Glomerular visceral epithelial cell (primary cell): Measurements from ENCODE around the gene SAMD14.

Source experiments
- DNase-seq: peaks from one replicate; pipeline ENCODE4 v3.0.0-alpha.2; 2016; ENCODE audit errors: extremely low spot score

The SAMD14 gene

DNA sequence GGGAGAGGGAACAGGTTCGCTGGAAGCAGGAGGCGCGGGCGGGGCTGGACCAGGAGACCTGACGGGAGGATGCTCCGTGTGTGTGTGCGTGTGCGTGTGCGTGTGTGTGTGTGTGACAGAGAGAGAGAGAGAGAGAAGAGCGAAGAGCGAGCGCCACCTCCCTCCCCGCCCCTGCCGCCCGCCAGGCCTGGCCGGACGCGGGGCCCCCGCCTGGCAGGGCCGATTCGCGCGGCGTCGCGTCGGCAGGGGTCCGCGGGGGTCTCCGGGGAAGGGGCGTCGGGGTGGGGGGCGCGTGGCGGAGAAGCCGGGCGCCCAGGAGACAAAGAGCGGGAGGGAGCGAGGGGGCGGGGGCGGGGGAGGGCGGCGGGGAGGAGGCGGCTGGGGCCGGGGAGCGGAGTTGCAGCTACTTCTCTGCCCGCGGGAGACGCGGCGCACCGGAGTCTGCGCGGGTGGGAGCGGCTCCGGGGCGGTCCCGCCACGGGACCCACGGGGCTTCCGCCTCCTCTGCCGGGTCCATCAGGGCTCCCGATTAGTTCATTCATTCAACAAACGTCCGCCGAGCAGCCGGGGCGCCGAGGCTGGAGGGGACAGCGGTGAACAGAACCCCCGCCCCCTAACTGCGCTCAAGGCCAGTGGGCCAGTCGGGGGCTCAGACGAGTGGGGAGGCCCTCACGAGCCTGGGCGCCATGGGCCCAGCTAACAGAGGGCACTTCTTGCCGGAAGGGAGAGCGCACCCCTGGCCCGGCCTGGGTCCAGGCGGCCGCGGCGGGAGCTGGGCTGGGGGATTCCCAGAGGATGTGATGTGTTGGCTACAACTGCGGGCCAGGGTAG lies at the start of gene SAMD14:
Gene SAMD14, minus strand, starts transcription at position 433 of the 831 bp plus-strand sequence. CDS start 5,201 bp downstream, outside the sequence.
- peak; percentile 62 for DNase-seq

DNA sequence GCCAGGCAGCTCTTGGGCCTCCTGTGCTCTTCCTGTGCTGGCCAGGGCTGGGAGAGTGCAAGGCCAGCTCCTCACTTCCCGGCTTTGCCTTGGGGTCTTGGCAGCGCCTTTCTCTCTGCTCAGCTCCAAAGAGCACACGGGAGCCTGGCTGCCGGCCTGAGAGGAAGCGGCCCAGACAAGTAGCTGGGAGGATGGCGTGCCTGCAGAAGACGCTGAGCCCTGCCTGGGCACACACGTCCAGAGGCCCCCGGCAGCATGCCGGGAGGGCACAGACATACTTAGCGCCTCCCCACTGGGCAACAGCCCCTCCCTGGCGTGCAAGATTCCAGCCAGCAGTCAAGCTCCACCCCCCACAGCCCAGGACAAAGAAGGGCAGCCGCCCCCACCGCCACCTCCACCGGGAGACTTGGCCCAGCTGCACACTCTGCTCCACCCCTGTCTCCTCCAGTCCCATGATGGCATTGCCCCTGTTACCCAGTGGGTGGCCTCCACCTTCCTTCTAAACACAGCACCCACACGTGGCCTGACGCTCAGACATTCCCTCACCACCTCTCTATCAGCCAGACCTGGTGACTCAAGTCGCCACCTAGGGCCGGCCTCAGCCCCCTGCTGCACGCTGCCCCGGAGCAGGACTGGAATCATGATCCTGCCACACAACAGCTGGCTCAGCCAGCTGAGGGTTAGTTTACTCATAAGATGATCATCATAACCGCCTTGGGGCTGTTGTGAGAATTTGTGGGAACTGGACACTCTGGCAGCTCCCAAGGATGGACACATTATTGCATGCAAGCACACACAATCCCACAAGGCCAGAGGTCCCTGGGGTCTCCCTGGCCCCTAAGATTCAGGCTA lies 48.2 kb upstream of the SAMD14 start:
- DNase-seq = peak; percentile 99

DNA sequence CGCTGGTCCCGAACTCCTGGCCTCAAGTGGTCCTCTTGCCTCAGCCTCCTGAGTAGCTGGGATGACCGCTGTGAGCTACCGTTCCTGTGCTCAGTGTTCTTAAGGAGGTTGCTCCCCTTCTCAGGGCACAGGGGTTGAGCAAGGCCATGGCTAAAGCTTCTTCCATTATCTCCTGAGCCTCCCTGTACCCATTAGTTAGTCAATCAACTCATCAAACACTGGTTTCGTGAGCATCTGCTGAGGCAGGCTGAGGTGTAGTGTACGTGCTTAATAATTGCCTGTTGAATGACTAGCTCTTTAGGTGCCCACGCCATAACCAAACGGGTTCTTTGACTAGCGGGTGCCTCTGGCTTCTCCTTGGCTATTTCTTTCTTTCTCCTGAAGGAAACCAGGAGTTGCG lies 47.5 kb upstream of the SAMD14 start:
- no peak for DNase-seq

DNA sequence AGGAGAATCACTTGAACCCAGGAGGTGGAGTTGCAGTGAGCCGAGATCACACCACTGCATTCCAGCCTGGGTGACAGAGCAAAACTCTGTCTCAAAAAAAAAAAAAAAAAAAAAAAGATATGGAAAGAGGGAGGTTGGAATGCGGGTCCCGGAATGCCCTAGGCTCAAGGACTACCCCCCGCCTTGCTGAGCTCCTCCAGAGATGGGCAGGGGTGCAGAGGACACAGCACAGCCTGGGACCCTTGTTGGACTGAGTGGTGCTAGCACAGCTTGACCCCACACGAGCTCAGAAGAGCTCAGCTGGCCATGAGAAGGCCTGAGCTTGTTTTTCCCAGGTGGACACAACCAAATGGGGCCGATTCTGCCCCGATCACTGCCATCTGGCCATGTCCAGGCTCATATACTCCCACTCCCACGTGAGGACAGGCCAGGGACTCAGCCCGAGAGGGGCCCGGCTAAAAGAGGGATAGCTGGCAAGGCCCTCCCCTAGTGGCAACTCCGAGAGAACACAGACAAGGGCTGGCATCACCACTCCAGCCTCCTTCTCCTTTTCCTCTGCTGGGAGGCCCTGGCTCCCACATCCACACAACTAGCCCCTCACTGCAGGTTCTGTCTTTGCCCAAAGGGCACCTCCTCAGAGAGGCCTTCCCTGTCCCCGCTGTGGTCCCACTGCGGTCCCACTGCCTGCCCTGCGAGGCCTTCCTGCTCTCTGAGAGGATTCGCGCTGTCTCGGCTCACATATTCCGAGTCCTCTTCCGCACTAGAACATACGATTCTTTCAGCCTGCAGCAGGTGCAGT lies 46.8 kb upstream of the SAMD14 start:
- DNase-seq = no peak

DNA sequence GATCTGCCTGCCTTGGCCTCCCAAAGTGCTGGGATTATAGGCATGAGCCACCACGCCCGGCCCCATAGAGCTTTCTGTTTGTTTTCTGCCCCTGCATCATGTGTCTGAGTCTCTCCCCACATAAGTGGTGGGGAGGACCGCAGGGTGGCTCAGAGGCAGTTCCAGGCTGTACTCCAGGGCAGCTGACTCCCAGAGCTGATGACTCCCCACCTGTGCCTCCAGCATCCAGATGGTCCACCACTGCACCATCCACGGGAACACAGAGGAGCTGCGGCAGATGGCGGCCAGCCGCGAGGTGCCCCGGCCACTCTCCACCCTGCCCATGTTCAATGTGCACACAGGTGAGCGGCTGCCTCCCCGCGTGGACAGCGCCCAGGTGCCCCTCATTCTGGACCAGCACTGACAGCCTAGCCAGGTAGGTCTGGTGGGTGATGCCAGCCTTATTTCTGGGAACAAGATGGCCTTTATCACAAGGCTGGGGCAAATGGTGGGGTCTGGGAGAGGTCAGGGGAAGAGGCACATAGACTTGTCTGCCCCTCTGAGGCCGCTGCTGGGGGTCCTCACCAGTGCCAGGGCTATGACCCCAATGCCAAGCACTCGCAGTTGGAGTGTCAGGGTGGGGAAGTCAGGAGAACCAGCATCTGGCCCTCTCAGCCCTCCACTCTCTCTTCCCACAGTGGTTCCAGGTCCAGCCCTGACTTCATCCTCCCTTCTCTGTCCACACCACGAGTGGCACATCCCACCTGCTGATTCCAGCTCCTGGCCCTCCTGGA lies 45.3 kb upstream of the SAMD14 start:
- no peak for DNase-seq

DNA sequence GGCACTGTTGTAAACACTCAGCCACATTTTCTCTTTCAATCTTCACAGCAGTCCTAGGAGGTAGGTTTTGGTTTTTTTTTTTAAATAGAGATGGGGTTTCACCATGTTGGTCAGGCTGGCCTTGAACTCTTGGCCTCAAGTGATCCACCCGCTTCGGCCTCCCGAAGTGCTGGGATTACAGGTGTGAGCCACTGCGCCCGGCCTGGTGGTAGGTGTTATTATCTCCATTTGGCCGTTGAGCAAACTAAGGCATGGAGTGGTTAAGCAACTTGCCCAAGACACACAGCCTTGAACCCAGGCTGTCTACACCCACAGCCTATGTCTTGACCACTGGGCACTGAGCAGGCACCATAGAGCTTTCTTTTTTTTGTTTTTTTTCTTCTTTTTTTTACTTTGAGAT lies 44.5 kb upstream of the SAMD14 start:
- no peak for DNase-seq

DNA sequence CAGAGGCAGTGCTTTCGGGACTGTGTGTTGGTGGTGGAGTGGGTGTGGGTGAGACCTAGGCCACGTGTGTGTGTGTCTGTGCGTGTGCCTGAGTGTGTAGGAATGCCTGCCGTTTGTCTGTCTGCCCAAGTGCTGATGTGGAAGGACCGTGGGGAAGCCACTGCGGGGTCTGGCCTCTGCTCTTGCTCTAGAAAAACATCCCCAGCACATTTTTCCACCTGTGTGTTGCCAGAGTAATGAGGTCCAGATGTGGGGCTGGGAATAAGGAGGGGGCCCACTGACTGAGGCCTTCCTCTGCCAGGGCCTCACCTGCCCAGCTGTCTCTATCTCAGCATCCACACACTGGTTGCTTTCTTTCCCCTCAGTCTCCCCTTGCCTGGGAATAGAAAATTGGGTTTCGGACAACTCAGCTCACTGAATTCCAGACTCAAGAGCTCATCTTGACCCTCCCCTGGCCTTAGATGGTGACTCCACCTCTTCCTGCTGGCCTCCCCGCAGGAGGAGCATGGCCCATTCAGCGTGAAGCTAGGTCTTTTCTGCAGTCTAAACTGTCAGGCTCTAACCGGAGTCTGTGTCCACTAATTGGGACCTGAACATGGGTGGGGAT lies 43.5 kb upstream of the SAMD14 start:
- peak; percentile 59 for DNase-seq

DNA sequence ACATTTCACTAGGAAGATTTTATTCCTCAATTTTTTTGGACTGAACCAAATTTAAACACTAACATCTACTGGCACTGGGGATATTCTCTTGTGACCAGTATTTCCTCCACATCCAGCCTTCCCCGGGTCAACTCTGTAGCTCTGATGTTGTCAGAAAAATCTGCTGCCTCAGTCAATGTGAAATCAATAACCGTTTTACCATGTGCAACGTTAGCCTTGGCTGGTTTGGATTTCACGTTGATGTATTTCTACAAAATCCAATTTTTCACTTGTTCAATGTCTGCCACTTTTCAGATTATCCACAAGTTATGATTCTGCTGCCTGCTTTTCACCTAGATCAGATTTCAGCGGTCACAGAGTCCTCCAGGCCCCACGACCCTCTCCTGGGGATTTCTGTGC lies 43.0 kb upstream of the SAMD14 start:
- DNase-seq = no peak

DNA sequence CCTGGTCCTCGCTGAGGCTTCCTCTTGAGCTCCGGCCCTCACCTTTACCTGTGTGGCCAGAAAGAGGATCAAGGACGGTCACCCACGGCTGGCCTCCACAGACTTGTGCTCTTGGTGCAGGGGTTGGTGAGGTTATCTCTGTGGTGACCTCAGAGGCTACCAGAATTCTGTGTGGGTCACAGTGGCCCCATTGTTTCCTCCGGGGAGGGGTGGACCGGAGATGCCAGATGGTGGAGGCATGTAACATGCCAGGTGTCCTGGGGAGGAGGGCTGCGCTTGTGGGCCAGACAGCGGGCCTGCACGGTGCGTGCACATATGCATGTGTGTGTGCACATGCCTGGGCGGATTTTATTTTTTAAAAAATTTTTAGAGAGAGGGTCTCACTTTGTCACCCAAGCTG lies 42.2 kb upstream of the SAMD14 start:
- DNase-seq = no peak

DNA sequence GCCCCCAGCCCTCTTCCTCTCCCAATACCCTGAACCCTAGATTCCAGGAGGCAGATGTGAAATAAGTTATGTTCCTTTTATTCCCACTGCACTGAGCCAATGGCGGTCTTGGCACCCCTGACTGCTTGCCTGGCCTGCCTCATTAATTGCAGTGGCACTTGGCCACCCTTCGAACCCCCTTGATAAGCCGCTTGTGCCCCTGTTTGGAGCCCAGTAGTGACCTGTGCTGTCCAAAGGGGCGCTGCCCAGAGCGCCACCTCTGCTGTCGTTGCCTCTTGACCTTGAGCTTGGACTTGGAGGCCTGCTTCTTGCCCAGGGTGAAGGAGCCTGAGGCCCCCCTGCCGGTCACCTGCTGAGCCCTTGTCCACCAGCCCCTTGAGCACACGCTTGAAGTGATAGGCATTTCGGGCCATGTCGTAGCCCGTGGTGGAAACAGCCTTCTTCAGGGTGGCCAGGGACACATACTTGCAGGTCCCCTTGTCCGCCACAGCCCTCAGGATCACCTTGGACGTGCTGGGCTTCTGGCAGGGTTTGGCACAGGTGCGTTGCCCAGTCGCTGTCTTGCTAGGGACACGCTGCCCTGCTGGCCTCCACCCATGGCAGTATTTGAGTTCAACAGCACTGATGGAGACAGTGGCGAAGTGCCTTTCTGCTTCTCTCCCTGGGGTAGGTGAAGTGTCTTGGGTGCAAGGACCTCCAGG lies 41.6 kb upstream of the SAMD14 start:
- no peak for DNase-seq

DNA sequence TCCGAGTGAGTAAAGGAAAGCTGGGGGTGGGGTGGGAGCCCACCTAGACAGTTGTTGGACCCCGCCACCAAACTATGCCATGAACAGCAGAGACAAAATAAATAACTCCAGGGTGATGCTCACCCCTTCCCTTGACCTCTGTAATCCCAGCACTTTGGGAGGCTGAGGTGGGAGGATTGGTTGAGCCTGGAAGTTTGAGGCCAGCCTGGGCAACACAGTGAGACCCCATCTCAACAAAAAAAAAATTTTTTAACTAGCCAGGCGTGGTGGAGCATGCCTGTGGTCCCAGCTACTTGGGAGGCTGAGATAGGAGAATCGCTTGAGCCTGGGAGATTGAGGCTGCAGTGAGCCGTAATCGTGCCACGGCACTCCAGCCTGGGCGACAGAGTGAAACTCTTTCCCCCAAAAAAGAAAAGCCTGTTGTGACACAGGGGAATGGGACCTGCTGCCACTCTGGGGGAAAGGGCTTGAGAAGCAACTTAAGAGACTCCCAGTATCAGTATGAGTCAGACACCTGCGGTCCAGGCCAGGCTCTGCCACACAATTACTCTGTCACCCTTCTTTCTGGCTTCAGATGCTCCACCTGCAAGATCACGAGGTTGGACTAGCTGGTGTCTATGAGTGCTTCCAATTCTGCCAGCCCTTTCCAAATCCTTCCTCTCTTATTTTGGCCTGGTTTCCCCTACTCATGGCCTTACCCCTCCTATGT lies 40.9 kb upstream of the SAMD14 start:
- peak; percentile 61 for DNase-seq

DNA sequence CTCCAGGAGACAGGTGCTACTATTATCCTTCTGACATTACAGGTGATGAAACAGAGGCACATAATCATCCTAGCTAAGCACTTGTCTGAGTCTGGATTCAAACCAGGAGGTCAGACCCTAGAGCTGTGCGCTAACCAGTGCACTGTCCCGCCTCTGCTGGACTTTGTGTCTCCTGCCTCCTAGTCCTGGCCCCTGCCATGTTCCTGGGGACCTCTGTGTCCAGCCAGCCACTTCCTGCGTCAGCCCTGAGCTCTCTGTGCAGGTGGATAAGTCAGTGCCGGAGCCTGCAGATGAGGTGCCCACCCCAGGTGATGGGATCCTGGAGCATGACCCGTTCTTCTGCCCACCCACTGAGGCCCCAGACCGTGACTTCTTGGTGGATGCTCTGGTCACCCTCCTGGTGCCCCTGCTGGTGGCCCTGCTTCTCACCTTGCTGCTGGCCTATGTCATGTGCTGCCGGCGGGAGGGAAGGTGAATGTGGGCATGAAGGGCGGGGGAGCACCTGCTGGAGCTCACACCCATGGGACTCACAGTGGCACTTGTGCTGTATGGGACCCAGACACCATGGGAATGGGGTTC lies 40.0 kb upstream of the SAMD14 start:
- DNase-seq = no peak

DNA sequence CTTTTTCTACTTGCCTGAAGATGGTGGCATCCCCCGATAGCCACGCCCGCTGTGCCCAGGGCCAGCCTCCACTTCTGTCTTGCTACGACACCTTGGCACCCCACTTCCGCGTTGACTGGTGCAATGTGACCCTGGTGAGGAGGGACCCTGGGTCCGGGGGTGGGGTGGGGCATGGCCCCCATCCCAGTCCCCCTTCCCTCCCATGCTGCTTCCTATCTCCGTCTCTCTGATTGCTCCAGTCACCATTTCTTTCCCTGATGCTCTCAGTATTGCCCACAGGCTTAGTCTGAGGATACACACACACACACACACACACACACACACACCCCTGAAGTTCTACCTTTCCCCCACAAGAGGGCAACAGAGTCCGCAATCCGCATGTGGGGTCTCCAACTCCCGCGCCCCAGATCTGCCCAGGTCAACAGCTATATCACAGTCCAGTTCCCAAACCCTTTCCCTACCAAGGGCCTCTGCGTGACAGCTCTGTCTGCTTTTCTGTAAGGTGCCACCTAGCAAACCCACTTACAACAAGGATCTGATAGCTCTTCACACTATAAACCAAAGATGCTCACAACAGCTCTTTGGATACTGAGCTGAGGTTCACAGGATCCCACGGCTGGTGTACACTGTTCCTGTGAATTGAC lies 39.3 kb upstream of the SAMD14 start:
- peak; percentile 85 for DNase-seq

DNA sequence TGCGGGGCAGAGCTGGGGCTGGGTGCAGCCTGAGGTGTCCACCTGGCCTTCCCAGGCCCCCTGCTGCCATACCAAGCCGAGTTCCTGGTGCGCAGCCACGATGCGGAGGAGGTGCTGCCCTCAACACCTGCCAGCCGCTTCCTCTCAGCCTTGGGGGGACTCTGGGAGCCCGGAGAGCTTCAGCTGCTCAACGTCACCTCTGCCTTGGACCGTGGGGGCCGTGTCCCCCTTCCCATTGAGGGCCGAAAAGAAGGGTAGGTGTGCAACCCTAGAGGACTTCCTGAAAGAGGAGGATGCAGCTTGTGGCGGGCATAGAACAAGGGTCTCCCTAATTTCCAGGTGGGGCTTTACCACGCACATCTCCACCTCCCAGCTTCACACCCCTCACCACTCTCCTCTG lies 38.4 kb upstream of the SAMD14 start:
- DNase-seq = no peak

DNA sequence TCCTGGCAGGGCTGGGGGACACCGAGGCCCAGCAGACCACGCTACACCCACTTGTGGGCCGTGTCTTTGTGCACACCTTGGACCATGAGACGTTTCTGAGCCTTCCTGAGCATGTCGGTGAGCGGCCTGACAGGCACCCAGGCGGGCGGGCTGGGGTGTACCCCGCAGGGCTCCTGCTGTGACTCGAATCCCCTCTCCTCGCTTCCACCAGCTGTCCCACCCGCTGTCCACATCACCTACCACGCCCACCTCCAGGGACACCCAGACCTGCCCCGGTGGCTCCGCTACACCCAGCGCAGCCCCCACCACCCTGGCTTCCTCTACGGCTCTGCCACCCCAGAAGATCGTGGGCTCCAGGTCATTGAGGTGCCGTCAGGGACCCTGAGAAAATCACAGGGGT lies 37.4 kb upstream of the SAMD14 start:
- DNase-seq = no peak

DNA sequence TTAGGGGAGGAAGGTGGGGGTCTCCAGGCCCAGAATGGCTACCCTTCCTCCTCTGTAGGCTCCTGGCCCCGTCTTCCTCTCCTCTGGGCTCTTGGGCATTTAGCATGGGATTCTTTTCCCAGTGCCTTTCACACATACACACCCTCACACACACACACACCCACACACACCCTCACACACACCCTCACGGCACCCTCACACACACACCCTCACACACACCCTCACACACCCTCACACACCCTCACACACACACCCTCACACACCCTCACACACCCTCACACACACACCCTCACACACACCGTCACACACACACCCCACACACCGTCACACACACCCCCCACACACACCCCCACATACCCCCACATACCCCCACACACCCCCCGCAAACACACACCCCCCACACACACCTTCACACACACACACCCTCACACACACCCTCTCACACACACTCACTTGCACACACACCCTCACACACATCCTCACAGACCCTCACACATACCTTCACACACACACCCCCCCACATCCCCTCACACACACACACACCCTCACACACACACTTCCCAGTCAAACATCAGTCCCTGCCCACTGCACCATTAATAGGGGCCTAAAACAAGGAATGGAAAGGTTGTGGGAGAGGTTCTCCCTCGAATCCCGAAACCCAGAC lies 36.7 kb upstream of the SAMD14 start:
- no peak for DNase-seq

DNA sequence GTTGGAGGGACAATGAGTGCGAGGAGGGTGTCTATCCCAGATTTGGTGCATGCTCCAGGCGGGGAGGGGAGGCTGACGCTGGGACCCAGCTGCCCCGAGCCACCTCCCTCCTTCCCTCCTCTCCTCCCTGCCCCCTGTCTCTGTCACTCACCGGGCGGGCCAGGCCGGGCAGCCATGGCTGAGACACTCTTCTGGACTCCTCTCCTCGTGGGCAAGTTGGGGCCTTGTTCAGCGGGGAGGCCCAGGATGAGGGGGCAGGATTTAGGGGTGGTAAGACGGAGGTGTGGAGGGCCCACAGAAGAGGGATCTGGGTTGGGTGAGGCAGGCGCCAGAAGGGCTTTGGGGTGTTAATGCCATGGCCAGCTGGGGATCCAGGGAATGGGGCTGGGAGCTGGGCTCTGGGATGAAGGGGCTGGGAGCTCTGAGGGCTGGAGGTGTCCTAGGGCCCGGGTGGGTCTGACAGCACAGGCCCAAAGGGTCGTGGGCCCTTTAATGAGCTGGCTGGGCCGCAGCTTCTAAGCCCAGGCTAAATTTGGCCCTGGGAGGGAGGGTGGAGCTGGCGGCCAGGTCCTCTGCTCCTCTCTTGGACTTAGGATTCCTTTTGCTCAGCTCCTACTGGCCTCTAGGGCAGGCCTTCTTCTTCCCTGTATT lies 36.0 kb upstream of the SAMD14 start, which contains the start of gene SGCA:
Gene SGCA, plus strand, starts transcription at position 139 of the 651 bp plus-strand sequence. Its CDS starts 36 bp downstream, at position 175.
- DNase-seq = no peak

DNA sequence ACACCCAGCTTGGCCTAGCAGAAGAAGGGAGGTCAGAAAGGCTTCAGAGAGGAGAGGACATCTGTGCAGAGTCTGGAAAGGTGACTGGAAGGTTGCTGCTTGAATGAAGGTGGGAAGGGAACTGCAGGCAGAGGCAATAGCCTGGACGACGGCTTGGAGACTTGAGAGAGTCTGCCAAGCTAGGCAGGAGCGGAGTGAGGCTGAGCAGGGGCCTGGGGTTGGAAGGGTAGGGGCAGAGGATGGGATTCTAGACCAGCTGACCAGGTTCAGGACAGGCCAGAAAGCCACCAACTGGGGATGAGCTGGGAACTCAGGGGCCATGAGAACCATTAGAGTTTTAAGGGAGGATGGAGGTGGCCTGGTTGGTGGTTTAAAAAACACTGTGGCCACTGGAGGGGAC lies 35.5 kb upstream of the SAMD14 start:
- no peak for DNase-seq
